BE2C (cell line): Measurements from ENCODE around the gene CAMK2D.

ENCODE experiments used
- DNase-seq: peaks from one replicate; pipeline ENCODE4 v3.0.0-alpha.2; 2020
- H3K27me3 ChIP-seq: fragments of 250-450 bp; sonication (Bioruptor Pico); 2 replicates; pipeline ENCODE4 v1.5.1; 2020; ENCODE audit warnings: mild to moderate bottlenecking
- H3K36me3 ChIP-seq: fragments of 250-450 bp; sonication (Bioruptor Pico); 2 replicates; pipeline ENCODE4 v1.5.1; 2020; ENCODE audit warnings: mild to moderate bottlenecking
- H3K4me1 ChIP-seq: fragments of 250-450 bp; sonication (Bioruptor Pico); 2 replicates; pipeline ENCODE4 v1.5.1; 2020
- H3K4me3 ChIP-seq: 2 replicates; pipeline ENCODE4 v1.5.1; 2011; ENCODE audit warnings: low read depth, low read length
- H3K9me3 ChIP-seq: fragments of 250-450 bp; sonication (Bioruptor Pico); 2 replicates; pipeline ENCODE4 v1.5.1; 2020
- TF ChIP-seq, protein P1 (sequence below): IDR thresholded peaks from 2 replicates; pipeline ENCODE4 v1.5.1; 2012; ENCODE audit warnings: mild to moderate bottlenecking, low read depth, low read length

CAMK2D gene

DNA sequence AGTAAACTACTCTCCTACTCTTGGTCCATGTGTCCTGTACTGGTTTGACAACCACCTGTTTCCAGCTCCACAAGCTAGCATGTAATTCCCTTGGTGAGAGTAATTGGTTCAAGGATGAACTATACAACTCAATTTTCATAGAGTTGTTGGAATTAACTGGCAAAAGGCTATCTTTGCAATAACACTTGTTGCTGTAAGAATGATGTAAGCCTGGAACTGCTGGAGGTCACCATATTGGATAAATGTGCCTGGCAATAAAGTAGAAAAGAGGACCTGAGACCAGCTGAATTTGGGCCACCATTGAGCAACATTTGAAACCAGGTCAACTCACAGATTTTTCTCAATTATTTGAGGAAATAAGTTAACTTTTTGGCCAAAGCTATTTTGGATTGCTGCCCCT, 175.5 kb downstream of the CAMK2D start:
- no peak for DNase-seq
- Histone ChIP-seq H3K4me3 (no peak overlapping the region), H3K27me3 (no peaks in the 10 kb centered on the region), H3K36me3 (no peaks in the 10 kb centered on the region), H3K4me1 (no peaks in the 10 kb centered on the region), H3K9me3 (no peaks in the 10 kb centered on the region)
- TF ChIP-seq, protein P1, sequence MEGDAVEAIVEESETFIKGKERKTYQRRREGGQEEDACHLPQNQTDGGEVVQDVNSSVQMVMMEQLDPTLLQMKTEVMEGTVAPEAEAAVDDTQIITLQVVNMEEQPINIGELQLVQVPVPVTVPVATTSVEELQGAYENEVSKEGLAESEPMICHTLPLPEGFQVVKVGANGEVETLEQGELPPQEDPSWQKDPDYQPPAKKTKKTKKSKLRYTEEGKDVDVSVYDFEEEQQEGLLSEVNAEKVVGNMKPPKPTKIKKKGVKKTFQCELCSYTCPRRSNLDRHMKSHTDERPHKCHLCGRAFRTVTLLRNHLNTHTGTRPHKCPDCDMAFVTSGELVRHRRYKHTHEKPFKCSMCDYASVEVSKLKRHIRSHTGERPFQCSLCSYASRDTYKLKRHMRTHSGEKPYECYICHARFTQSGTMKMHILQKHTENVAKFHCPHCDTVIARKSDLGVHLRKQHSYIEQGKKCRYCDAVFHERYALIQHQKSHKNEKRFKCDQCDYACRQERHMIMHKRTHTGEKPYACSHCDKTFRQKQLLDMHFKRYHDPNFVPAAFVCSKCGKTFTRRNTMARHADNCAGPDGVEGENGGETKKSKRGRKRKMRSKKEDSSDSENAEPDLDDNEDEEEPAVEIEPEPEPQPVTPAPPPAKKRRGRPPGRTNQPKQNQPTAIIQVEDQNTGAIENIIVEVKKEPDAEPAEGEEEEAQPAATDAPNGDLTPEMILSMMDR: no peak

DNA sequence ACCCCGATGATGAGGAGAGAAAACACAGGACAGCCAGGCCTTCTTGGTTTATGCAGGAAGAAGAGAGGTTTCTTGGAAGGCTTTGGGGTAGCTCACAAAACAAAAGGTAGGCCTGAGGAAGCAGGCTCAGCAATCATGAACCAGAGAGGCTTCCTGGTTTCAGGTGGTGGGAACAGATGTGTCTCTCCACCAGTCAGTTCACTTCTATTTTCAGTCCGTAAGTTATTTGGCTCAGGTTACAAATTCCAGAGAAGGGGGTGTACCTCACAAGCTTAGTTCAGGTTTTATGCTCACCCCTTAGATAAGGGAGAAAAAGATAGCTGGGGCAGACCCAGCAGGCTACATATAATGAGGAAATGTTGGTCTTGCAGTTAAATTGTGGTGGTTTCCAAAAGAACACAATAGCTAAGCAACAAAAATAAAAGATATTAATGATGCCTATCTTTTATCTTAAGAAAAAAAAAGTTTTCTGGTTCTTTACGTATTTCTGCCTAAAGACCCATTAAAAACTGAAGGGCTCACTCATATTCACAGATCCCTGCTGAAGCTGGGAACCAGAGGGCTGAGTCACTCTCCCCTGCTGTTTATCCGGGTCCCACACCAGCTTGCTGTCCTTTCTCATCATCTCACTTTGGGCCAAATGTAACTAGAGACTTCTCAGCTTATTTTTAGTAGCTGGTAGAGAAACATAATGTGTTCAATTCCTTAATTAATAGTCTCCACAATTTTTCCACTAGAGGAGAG, 177.0 kb downstream of the CAMK2D start:
- DNase-seq: no peak
- TF ChIP-seq, protein P1: no peak
- Histone ChIP-seq H3K36me3 (no peaks in the 10 kb centered on the region), H3K9me3 (no peaks in the 10 kb centered on the region), H3K27me3 (no peaks in the 10 kb centered on the region), H3K4me3 (no peak overlapping the region), H3K4me1 (no peaks in the 10 kb centered on the region)

DNA sequence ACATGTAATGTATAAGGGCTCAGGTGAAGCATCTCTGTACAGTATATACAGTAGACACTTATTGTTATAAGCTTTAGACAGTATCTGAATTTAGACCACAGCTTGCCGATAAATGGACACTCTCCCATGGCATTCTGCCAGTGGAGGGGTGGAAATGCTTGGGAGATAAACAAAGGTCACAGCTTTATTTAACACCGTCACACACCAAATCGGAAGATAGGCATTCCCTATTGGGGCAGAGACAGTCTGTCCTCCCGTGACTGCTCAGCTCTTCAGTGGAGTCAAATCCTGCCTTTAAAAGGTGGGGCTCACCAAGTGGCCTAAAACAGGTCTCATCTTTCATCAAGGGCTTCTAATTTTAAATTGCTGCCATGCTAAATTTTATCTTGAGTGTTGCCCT, 178.8 kb downstream of the CAMK2D start:
- Histone ChIP-seq H3K9me3 (no peaks in the 10 kb centered on the region), H3K36me3 (no peaks in the 10 kb centered on the region), H3K4me3 (no peak overlapping the region), H3K27me3 (no peaks in the 10 kb centered on the region), H3K4me1 (no peaks in the 10 kb centered on the region)
- DNase-seq: no peak
- TF ChIP-seq, protein P1: no peak

DNA sequence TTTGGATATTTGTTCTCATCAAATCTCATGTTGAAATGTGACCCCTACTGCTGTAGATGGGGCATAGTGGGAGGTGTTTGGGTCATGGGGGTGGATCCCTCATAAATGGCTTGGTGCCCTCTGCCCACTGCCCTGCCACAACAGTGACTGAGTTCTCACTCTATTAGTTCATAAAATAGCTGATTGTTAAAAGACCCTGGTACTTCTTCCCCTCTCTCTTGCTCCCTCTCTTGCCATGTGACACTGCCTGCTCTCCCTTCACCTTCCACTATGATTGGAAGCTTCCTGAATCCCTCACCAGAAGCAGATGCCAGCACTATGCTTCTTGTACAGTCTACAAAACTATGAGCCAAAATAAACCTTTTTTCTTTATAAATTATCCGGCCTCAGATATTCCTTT, 182.2 kb downstream of the CAMK2D start:
- no peaks in the 10 kb centered on the region for H3K9me3 ChIP-seq
- no peaks in the 10 kb centered on the region for H3K4me1 ChIP-seq
- H3K4me3 ChIP-seq: no peak overlapping the region
- H3K36me3 ChIP-seq: no peaks in the 10 kb centered on the region
- DNase-seq: no peak
- H3K27me3 ChIP-seq: no peaks in the 10 kb centered on the region
- TF ChIP-seq, protein P1: no peak

DNA sequence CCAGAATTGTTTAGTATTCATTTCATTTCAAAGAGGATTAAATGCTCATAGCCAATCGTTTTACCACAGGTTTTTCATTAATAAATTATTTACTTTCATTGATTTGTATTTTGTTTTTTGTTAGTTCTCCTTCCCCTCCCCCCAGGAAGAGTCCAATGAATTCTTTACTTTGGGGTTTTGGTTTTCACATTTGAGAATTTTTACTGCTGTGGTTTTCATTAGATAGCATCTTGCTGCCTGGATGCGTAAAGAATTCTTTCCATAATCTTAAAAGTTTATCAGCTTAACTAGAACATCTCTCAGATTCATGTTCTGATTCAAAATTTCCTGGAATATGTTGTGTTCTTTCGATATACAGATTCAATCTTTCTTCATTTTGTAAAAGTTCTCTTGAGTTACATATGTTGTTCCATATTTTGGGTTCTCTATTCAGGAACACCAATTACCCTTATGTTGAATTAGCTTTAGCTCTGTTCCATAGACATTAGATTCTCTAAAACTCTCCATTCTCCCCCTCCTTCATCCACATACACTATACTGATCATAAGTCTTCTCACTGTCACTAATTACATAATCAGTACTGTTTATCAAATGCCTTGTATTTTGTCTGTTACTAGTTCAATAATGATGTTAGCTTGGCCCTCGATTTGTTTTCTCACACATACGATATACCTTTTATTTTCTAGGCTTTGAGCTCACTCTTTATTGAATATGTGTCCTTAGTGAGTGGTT, 184.4 kb downstream of the CAMK2D start:
- Histone ChIP-seq H3K4me3 (no peak overlapping the region), H3K27me3 (no peaks in the 10 kb centered on the region), H3K9me3 (no peaks in the 10 kb centered on the region), H3K36me3 (no peaks in the 10 kb centered on the region), H3K4me1 (no peaks in the 10 kb centered on the region)
- TF ChIP-seq, protein P1: no peak
- DNase-seq: no peak

DNA sequence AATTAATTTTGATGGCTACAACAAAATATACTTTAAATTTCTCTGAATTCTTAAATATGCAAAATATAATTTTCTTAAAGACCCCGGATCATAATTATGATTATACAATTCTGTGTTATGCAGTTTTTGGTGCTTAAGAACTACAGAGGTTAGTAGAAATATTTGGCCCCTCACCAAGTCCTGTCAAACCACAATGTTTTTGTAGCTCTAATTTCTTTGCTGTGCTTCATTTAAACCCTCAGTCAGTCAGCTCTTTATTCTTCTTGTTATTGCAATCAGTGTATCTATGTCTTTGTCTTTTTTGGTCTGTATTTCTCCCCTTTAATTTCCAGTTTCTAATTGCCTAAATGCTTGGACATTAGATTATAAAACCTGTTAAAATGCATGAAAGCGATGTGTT, 186.1 kb downstream of the CAMK2D start:
- no peaks in the 10 kb centered on the region for H3K36me3 ChIP-seq
- DNase-seq: no peak
- TF ChIP-seq, protein P1: no peak
- H3K9me3 ChIP-seq: no peaks in the 10 kb centered on the region
- H3K4me3 ChIP-seq: no peak overlapping the region
- H3K27me3 ChIP-seq: no peaks in the 10 kb centered on the region
- no peaks in the 10 kb centered on the region for H3K4me1 ChIP-seq
